Measurements from ENCODE around the gene ATXN1. TPM values are rescaled to one million over a fixed set of nuclear protein-coding genes. Genes with fewer than 3 reads are reported as not detected.

Gene ATXN1
- total and polyA plus RNA-seq, 7 donors = 1.3 to 50.9 (median 21.6) TPM

GRCh38 chr6:16258709-16259075, 502.6 kb downstream of the ATXN1 start:
- TF ChIP-seq CTCF (IDR thresholded peaks at IDR 0.05) = no peak
- Histone ChIP-seq H3K4me3 (no peak overlapping the region), H3K9me3 (no peaks in the 10 kb centered on the region), H3K27me3 (ENCODE audit: insufficient read depth in 3 of 3, low read length in 2 of 3) (no peaks in the 10 kb centered on the region), H3K36me3 (ENCODE audit: insufficient read depth in 1 of 2, low read depth in 1 of 2) (peaks cover 0 to 34% of the 10 kb centered on the region in 2 donors), H3K4me1 (peaks cover 33% of the 10 kb centered on the region), H3K27ac (peak overlapping the region; percentile 71)
- intact Hi-C loops (cut with DNase I) = no loop called here
- ATAC-seq (peak in 1 of 4 donors; percentile 21), DNase-seq (no peak)
- 58 to 71% (median 58%) methylated on average over 6 of the region's 6 CpGs for WGBS, 3 donors

DNA sequence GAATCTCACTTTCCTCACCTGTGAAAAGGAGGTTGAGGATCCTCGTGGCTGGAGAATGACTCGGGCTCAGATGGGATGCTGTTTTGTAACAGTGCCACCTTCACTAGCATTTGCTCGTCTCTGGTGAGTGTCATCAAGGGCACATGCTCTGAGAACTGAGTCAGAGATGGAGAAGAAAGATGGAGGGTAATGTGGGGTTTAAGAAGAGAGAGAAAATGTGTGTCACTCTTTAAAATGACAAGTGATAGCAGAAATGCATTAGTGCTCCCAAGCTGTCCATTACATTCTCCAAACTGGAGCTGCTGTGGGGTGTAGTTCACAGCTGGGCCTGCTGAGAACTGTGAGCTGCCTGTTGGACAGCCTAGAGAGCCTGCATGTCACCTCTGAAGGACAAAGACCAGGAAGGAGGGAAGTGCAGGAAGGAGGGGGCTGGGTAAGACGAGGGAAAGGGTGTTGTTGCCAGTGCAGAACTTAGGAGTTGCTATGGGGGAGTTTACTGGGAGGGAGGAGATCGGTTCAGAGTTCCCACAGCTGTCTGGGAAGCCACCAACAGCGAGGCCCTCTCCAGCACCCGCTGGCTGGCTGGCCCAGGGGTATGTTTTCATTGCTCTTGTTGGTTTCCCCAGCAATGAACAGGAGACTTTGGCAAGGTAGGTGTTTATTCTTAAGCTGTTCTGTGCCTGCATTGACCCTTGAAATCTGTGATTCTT, 503.1 kb downstream of the ATXN1 start:
- DNase-seq (no peak), ATAC-seq (peak; percentile 64 to 85 (median 82))
- H3K36me3 ChIP-seq (ENCODE audit: insufficient read depth in 1 of 2, low read depth in 1 of 2) = peaks cover 0 to 35% of the 10 kb centered on the region in 2 donors
- 29 to 39% (median 34%) methylated on average over 7 of the region's 7 CpGs for WGBS, 3 donors
- H3K27me3 ChIP-seq (ENCODE audit: insufficient read depth in 3 of 3, low read length in 2 of 3) = no peaks in the 10 kb centered on the region
- peaks cover 38% of the 10 kb centered on the region for H3K4me1 ChIP-seq
- peak overlapping the region; percentile 71 for H3K27ac ChIP-seq
- intact Hi-C loops (cut with DNase I) = no loop called here
- H3K9me3 ChIP-seq = no peaks in the 10 kb centered on the region
- no peak for TF ChIP-seq CTCF (IDR thresholded peaks at IDR 0.05)
- no peak overlapping the region for H3K4me3 ChIP-seq

- H3K4me3 ChIP-seq = no peak overlapping the region
- no peaks in the 10 kb centered on the region for H3K9me3 ChIP-seq
- intact Hi-C loops (cut with DNase I) = no loop called here
- H3K4me1 ChIP-seq = peaks cover 42% of the 10 kb centered on the region
- ATAC-seq (no peak), DNase-seq (no peak)
- peak overlapping the region; percentile 71 for H3K27ac ChIP-seq
- H3K36me3 ChIP-seq (ENCODE audit: insufficient read depth in 1 of 2, low read depth in 1 of 2) = peaks cover 0 to 47% of the 10 kb centered on the region in 2 donors
- no peak for TF ChIP-seq CTCF (IDR thresholded peaks at IDR 0.05)
- WGBS, 3 donors = 77 to 88% (median 80%) methylated on average over 2 of the region's 2 CpGs
- no peaks in the 10 kb centered on the region for H3K27me3 ChIP-seq (ENCODE audit: insufficient read depth in 3 of 3, low read length in 2 of 3)
Measured at GRCh38 chr6:16256781-16257180, 504.5 kb downstream of the ATXN1 start.

GRCh38 chr6:16254535-16254934, 506.7 kb downstream of the ATXN1 start:
- Histone ChIP-seq H3K36me3 (ENCODE audit: insufficient read depth in 1 of 2, low read depth in 1 of 2) (peaks cover 4 to 70% of the 10 kb centered on the region in 2 donors), H3K4me1 (peaks cover 43% of the 10 kb centered on the region), H3K4me3 (no peak overlapping the region), H3K9me3 (no peaks in the 10 kb centered on the region), H3K27ac (peak overlapping the region; percentile 33), H3K27me3 (ENCODE audit: insufficient read depth in 3 of 3, low read length in 2 of 3) (no peaks in the 10 kb centered on the region)
- ATAC-seq (no peak), DNase-seq (no peak)
- intact Hi-C loops (cut with DNase I) = no loop called here
- 75 to 93% (median 77%) methylated on average over 9 of the region's 9 CpGs for WGBS, 3 donors
- TF ChIP-seq CTCF (IDR thresholded peaks at IDR 0.05) = no peak

Data from psoas muscle (tissue), 8 donors.